ENCODE results near the gene PTCH1.

Gene PTCH1

GRCh38 chr9:95505717-95506427 lies 10.9 kb downstream of the PTCH1 start:
- H3K27me3 ChIP-seq: peaks cover 98% of the 10 kb centered on the region

GRCh38 chr9:95505072-95505716 lies 11.6 kb downstream of the PTCH1 start:
- H3K4me3 ChIP-seq (ENCODE audit: low read depth in 1 of 2, low read length in 1 of 2): no peak overlapping the region
- TF ChIP-seq, protein P1, sequence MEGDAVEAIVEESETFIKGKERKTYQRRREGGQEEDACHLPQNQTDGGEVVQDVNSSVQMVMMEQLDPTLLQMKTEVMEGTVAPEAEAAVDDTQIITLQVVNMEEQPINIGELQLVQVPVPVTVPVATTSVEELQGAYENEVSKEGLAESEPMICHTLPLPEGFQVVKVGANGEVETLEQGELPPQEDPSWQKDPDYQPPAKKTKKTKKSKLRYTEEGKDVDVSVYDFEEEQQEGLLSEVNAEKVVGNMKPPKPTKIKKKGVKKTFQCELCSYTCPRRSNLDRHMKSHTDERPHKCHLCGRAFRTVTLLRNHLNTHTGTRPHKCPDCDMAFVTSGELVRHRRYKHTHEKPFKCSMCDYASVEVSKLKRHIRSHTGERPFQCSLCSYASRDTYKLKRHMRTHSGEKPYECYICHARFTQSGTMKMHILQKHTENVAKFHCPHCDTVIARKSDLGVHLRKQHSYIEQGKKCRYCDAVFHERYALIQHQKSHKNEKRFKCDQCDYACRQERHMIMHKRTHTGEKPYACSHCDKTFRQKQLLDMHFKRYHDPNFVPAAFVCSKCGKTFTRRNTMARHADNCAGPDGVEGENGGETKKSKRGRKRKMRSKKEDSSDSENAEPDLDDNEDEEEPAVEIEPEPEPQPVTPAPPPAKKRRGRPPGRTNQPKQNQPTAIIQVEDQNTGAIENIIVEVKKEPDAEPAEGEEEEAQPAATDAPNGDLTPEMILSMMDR (IDR thresholded peaks at IDR 0.05): no peak
- peaks cover 28 to 37% of the 10 kb centered on the region in 2 experiments for H3K4me1 ChIP-seq (ENCODE audit: control insufficient read depth in 1 of 2, insufficient read depth in 1 of 2, low read depth in 1 of 2, low read length in 1 of 2)
- no peaks in the 10 kb centered on the region for H3K36me3 ChIP-seq
- H3K27ac ChIP-seq: no peak overlapping the region
- H3K27me3 ChIP-seq: peaks cover 98% of the 10 kb centered on the region
- H3K9me3 ChIP-seq: no peaks in the 10 kb centered on the region

More at GRCh38 chr9:95505717-95506427, 10.9 kb downstream of the PTCH1 start:
- TF ChIP-seq, protein P1 (IDR thresholded peaks at IDR 0.05): no peak
- no peak overlapping the region for H3K4me3 ChIP-seq (ENCODE audit: low read depth in 1 of 2, low read length in 1 of 2)
- H3K27ac ChIP-seq: no peak overlapping the region
- no peaks in the 10 kb centered on the region for H3K36me3 ChIP-seq
- H3K4me1 ChIP-seq (ENCODE audit: control insufficient read depth in 1 of 2, insufficient read depth in 1 of 2, low read depth in 1 of 2, low read length in 1 of 2): peaks cover 32 to 41% of the 10 kb centered on the region in 2 experiments
- no peaks in the 10 kb centered on the region for H3K9me3 ChIP-seq

DNA sequence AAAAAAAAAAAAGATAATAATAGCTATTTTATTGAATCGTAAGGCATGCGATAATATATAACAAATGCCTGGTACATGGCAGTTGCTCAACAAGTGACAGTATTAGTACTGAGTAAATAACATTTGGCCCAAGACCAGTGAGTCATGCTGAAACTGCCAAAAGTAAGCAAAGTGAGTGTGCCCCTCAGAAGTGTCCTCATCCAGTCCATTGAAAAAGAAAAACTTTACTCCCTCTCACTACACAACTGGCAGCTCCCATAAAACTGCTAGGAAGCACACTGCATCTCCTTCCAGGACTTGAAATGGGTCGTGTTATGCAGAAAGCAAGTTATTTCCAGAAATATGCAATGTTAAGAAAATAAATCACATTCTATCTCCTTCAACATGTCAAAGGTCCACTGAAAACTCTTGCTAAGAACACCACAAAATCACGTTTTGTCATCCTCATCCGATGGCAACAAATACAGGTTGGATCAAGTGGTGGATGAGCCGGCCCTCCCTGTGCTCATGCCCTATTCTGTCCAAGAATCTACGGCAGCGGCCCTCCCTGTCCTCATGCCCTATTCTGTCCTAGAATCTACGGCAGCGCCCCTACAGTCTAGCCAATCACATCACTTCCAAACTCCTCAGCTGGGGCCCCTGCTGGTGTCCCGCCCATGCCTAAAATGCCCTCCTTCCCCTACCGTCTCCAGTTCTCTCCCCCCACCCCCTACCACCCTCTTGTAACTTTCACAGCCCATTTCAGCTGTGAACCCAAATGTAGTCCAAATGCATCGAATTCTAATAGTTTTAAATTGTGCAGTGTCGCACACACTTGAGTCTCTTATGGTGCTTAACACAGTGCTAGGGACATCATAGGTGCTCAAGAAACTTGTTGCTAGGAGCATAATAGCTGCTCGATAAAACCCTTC lies 12.5 kb downstream of the PTCH1 start:
- no peaks in the 10 kb centered on the region for H3K36me3 ChIP-seq
- no peak overlapping the region for H3K4me3 ChIP-seq (ENCODE audit: low read depth in 1 of 2, low read length in 1 of 2)
- H3K27me3 ChIP-seq: peaks cover 98% of the 10 kb centered on the region
- no peak overlapping the region for H3K27ac ChIP-seq
- no peaks in the 10 kb centered on the region for H3K9me3 ChIP-seq
- peaks cover 20 to 29% of the 10 kb centered on the region in 2 experiments for H3K4me1 ChIP-seq (ENCODE audit: control insufficient read depth in 1 of 2, insufficient read depth in 1 of 2, low read depth in 1 of 2, low read length in 1 of 2)
- TF ChIP-seq, protein P1 (IDR thresholded peaks at IDR 0.05): no peak

DNA sequence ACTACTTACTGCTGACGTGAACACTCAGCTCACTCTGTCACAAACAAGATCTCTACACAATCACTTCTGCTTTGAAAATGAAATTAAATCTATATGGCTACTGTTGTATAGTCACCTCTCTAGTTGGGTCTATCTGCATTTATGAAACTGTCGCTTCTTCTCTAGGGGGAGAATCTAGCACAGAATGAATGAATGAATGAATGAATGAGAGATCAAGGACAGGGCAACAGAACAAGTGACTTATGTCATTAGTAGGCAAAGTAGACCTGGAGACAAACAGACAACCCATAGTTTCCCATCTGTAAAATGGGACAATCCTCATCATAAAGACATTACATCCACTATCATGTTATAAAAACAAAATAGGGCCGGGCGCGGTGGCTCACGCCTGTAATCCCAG lies 13.4 kb downstream of the PTCH1 start:
- Histone ChIP-seq H3K4me1 (ENCODE audit: control insufficient read depth in 1 of 2, insufficient read depth in 1 of 2, low read depth in 1 of 2, low read length in 1 of 2) (peaks cover 18 to 20% of the 10 kb centered on the region in 2 experiments), H3K4me3 (ENCODE audit: low read depth in 1 of 2, low read length in 1 of 2) (no peak overlapping the region), H3K27ac (no peak overlapping the region), H3K36me3 (no peaks in the 10 kb centered on the region), H3K27me3 (peaks cover 98% of the 10 kb centered on the region), H3K9me3 (no peaks in the 10 kb centered on the region)
- TF ChIP-seq, protein P1 (IDR thresholded peaks at IDR 0.05): no peak

DNA sequence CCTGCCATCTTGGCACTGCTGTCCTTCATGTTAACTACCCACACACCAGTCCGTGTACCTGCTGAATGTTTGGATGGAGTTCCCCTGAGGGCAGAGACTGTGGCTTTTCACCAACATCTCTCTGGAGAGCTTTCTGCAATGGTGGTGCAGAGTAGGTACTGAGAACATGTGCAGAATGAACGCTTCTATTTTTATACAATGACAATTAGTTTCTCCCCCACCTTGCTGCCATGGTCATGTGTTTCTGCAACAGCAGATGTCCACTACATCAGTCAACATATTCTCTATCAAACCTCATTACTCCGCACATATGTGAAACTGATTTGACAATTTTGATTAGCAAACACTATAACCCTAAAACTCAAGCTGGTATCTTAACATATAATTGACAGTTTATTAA lies 14.5 kb downstream of the PTCH1 start:
- no peak overlapping the region for H3K4me3 ChIP-seq (ENCODE audit: low read depth in 1 of 2, low read length in 1 of 2)
- H3K9me3 ChIP-seq: no peaks in the 10 kb centered on the region
- TF ChIP-seq, protein P1 (IDR thresholded peaks at IDR 0.05): no peak
- H3K27me3 ChIP-seq: peaks cover 98% of the 10 kb centered on the region
- no peaks in the 10 kb centered on the region for H3K36me3 ChIP-seq
- peaks cover 10% of the 10 kb centered on the region in 2 experiments for H3K4me1 ChIP-seq (ENCODE audit: control insufficient read depth in 1 of 2, insufficient read depth in 1 of 2, low read depth in 1 of 2, low read length in 1 of 2)
- no peak overlapping the region for H3K27ac ChIP-seq

Measured in neutrophil (primary cell).